Measurements from ENCODE around the gene SCD. TPM values are rescaled to one million over a fixed set of nuclear protein-coding genes. Genes with fewer than 3 reads are reported as not detected.

Gene SCD
- total and polyA plus RNA-seq, 4 donors = 43.4 to 1,255 (median 234) TPM

DNA sequence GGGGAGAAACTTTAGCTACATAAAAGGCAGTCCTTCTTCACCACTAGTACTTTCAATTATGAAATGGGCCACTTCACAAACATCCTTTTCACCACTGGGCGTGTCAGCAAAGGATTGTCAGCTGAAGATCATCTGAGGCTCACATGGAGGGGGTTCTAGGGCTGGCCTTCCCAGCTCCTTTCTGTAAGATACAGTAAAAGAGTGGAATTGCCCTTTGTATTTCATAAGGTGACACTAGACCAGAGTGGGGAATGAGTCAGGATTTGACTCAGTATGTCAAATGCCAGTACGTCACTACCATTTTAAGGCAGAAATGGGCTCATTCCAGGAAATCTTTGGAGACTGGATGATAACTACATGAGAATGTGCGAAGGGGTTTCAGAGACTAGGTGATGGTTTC lies 39.3 kb upstream of the SCD start:
- Histone ChIP-seq H3K36me3 (ENCODE audit: control insufficient read depth in 4 of 4, insufficient read depth in 3 of 4, low read depth in 1 of 4, low read length in 3 of 4) (no peaks in the 10 kb centered on the region), H3K27ac (ENCODE audit: low read depth in 1 of 2, low read length in 2 of 2) (no peak overlapping the region), H3K4me3 (ENCODE audit: low read depth in 1 of 3, low read length in 3 of 3) (no peak overlapping the region), H3K9ac (ENCODE audit: low read depth in 1 of 2, low read length in 2 of 2) (no peak overlapping the region), H3K27me3 (ENCODE audit: control insufficient read depth in 4 of 4, insufficient read depth in 4 of 4, low read length in 3 of 4) (peaks cover 0 to 2% (median 0%) of the 10 kb centered on the region in 4 donors), H3K4me1 (ENCODE audit: control insufficient read depth in 4 of 4, insufficient read depth in 4 of 4, low read length in 3 of 4) (no peaks in the 10 kb centered on the region), H3K9me3 (ENCODE audit: control insufficient read depth in 4 of 4, low read length in 3 of 4) (no peaks in the 10 kb centered on the region)
- no peak for DNase-seq (ENCODE audit: low spot score)
- WGBS = 94% methylated on average over 3 of the region's 3 CpGs
- no peak for TF ChIP-seq EGR1 (IDR thresholded peaks at IDR 0.05; ENCODE audit: low read depth in 2 of 2)
- TF ChIP-seq, protein P1, sequence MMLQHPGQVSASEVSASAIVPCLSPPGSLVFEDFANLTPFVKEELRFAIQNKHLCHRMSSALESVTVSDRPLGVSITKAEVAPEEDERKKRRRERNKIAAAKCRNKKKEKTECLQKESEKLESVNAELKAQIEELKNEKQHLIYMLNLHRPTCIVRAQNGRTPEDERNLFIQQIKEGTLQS (IDR thresholded peaks at IDR 0.05) = no peak
- TF ChIP-seq, protein P2, sequence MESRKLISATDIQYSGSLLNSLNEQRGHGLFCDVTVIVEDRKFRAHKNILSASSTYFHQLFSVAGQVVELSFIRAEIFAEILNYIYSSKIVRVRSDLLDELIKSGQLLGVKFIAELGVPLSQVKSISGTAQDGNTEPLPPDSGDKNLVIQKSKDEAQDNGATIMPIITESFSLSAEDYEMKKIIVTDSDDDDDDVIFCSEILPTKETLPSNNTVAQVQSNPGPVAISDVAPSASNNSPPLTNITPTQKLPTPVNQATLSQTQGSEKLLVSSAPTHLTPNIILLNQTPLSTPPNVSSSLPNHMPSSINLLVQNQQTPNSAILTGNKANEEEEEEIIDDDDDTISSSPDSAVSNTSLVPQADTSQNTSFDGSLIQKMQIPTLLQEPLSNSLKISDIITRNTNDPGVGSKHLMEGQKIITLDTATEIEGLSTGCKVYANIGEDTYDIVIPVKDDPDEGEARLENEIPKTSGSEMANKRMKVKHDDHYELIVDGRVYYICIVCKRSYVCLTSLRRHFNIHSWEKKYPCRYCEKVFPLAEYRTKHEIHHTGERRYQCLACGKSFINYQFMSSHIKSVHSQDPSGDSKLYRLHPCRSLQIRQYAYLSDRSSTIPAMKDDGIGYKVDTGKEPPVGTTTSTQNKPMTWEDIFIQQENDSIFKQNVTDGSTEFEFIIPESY (IDR thresholded peaks at IDR 0.05) = no peak
- TF ChIP-seq RAD21 (IDR thresholded peaks at IDR 0.05) = no peak
- no peak for TF ChIP-seq NR2F2 (IDR thresholded peaks at IDR 0.05)
- TF ChIP-seq HNF4A (conservative IDR thresholded peaks at IDR 0.05) = no peak
- TF ChIP-seq, protein P3, sequence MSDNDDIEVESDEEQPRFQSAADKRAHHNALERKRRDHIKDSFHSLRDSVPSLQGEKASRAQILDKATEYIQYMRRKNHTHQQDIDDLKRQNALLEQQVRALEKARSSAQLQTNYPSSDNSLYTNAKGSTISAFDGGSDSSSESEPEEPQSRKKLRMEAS (IDR thresholded peaks at IDR 0.05) = no peak
- TF ChIP-seq, protein P4, sequence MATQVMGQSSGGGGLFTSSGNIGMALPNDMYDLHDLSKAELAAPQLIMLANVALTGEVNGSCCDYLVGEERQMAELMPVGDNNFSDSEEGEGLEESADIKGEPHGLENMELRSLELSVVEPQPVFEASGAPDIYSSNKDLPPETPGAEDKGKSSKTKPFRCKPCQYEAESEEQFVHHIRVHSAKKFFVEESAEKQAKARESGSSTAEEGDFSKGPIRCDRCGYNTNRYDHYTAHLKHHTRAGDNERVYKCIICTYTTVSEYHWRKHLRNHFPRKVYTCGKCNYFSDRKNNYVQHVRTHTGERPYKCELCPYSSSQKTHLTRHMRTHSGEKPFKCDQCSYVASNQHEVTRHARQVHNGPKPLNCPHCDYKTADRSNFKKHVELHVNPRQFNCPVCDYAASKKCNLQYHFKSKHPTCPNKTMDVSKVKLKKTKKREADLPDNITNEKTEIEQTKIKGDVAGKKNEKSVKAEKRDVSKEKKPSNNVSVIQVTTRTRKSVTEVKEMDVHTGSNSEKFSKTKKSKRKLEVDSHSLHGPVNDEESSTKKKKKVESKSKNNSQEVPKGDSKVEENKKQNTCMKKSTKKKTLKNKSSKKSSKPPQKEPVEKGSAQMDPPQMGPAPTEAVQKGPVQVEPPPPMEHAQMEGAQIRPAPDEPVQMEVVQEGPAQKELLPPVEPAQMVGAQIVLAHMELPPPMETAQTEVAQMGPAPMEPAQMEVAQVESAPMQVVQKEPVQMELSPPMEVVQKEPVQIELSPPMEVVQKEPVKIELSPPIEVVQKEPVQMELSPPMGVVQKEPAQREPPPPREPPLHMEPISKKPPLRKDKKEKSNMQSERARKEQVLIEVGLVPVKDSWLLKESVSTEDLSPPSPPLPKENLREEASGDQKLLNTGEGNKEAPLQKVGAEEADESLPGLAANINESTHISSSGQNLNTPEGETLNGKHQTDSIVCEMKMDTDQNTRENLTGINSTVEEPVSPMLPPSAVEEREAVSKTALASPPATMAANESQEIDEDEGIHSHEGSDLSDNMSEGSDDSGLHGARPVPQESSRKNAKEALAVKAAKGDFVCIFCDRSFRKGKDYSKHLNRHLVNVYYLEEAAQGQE (IDR thresholded peaks at IDR 0.05) = no peak
- no peak for TF ChIP-seq TAF1 (conservative IDR thresholded peaks at IDR 0.05)
- no peak for TF ChIP-seq SP1 (IDR thresholded peaks at IDR 0.05)
- TF ChIP-seq JUND (IDR thresholded peaks at IDR 0.05) = no peak

DNA sequence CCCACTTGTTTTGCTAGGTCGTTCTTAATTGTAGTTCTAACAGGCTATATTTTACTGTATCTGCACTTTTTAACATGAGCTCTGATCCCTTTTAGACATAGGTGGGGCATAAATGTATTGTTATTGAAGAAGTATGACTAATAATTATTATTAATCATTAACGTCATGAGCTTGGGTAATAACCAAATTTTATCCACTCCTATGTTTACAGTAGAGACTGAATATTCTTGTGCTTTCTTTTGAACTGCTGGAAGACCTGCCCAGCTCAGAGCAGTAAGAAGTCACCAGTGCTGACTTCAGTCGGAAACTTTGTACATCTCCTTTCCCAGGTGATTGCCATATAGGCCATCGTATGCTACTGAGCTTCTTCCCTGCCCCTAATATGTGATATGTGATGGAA lies 35.7 kb upstream of the SCD start:
- H3K4me3 ChIP-seq (ENCODE audit: low read depth in 1 of 3, low read length in 3 of 3) = no peak overlapping the region
- H3K27me3 ChIP-seq (ENCODE audit: control insufficient read depth in 4 of 4, insufficient read depth in 4 of 4, low read length in 3 of 4) = no peaks in the 10 kb centered on the region
- no peak for DNase-seq (ENCODE audit: low spot score)
- TF ChIP-seq NR2F2 (IDR thresholded peaks at IDR 0.05) = no peak
- no peak for TF ChIP-seq YY1 (IDR thresholded peaks at IDR 0.05)
- TF ChIP-seq RXRA (IDR thresholded peaks at IDR 0.05) = no peak
- TF ChIP-seq, protein P1 (IDR thresholded peaks at IDR 0.05) = no peak
- TF ChIP-seq HNF4G (IDR thresholded peaks at IDR 0.05) = no peak
- TF ChIP-seq, protein P3 (IDR thresholded peaks at IDR 0.05) = no peak
- TF ChIP-seq FOXA2 (IDR thresholded peaks at IDR 0.05) = no peak
- TF ChIP-seq RAD21 (IDR thresholded peaks at IDR 0.05) = no peak
- TF ChIP-seq EGR1 (IDR thresholded peaks at IDR 0.05; ENCODE audit: low read depth in 2 of 2) = no peak
- TF ChIP-seq TAF1 (conservative IDR thresholded peaks at IDR 0.05) = no peak
- TF ChIP-seq JUND (IDR thresholded peaks at IDR 0.05) = no peak
- no peak for TF ChIP-seq HNF4A (conservative IDR thresholded peaks at IDR 0.05)
- TF ChIP-seq FOXA1 (IDR thresholded peaks at IDR 0.05) = no peak
- TF ChIP-seq, protein P4 (IDR thresholded peaks at IDR 0.05) = no peak
- TF ChIP-seq, protein P2 (IDR thresholded peaks at IDR 0.05) = no peak
- no peak for TF ChIP-seq GABPA (IDR thresholded peaks at IDR 0.05 in 1 of 2, conservative IDR thresholded peaks at IDR 0.05 in 1 of 2)

More for the DNA sequence above, 35.7 kb upstream of the SCD start:
- Histone ChIP-seq H3K9ac (ENCODE audit: low read depth in 1 of 2, low read length in 2 of 2) (no peak overlapping the region), H3K9me3 (ENCODE audit: control insufficient read depth in 4 of 4, low read length in 3 of 4) (no peaks in the 10 kb centered on the region), H3K27ac (ENCODE audit: low read depth in 1 of 2, low read length in 2 of 2) (no peak overlapping the region), H3K4me1 (ENCODE audit: control insufficient read depth in 4 of 4, insufficient read depth in 4 of 4, low read length in 3 of 4) (no peaks in the 10 kb centered on the region), H3K36me3 (ENCODE audit: control insufficient read depth in 4 of 4, insufficient read depth in 3 of 4, low read depth in 1 of 4, low read length in 3 of 4) (no peaks in the 10 kb centered on the region)
- 75% methylated on average over 4 of the region's 4 CpGs for WGBS
